Liver (tissue), 9 donors: Measurements from ENCODE around the gene SPI1. TPM values are rescaled to one million over a fixed set of nuclear protein-coding genes. Genes with fewer than 3 reads are reported as not detected.

Experiments
- DNase-seq: peaks from one replicate; pipeline ENCODE4 v3.0.0-alpha.2; 2017; ENCODE audit warnings: low spot score
- H3K27ac ChIP-seq, 2 donors: one replicate each; pipeline ENCODE4 v1.7.0; 2013; ENCODE audit warnings: inconsistent platforms in 2 of 2, low read length in 2 of 2, control low read depth in 1 of 2, low read depth in 1 of 2, mild to moderate bottlenecking in 1 of 2
- H3K27me3 ChIP-seq, 4 donors: one replicate each; pipeline versions ENCODE4 v1.6.1 to v1.7.0; 2013; ENCODE audit warnings: low read length in 3 of 4, inconsistent platforms in 1 of 4, mild to moderate bottlenecking in 1 of 4, moderate library complexity in 1 of 4; ENCODE audit not compliant: control insufficient read depth in 4 of 4, insufficient read depth in 4 of 4
- H3K36me3 ChIP-seq, 4 donors: one replicate each; pipeline versions ENCODE4 v1.6.1 to v1.7.0; 2013; ENCODE audit warnings: low read length in 3 of 4, mild to moderate bottlenecking in 3 of 4, low read depth in 1 of 4, moderate library complexity in 1 of 4; ENCODE audit not compliant: control insufficient read depth in 4 of 4, insufficient read depth in 3 of 4
- H3K4me1 ChIP-seq, 4 donors: one replicate each; pipeline versions ENCODE4 v1.6.1 to v1.7.0; 2013; ENCODE audit warnings: low read length in 3 of 4, mild to moderate bottlenecking in 3 of 4, moderate library complexity in 1 of 4; ENCODE audit not compliant: control insufficient read depth in 4 of 4, insufficient read depth in 4 of 4
- H3K4me3 ChIP-seq, 3 donors: one replicate each; pipeline versions ENCODE4 v1.6.1 to v1.7.0; 2013; ENCODE audit warnings: low read length in 3 of 3, control low read depth in 1 of 3, low read depth in 1 of 3, mild to moderate bottlenecking in 1 of 3
- H3K9ac ChIP-seq, 2 donors: one replicate each; pipeline ENCODE4 v1.7.0; 2013; ENCODE audit warnings: low read length in 2 of 2, mild to moderate bottlenecking in 2 of 2, moderate library complexity in 2 of 2, control low read depth in 1 of 2, low read depth in 1 of 2
- H3K9me3 ChIP-seq, 4 donors: one replicate each; pipeline versions ENCODE4 v1.6.1 to v1.7.0; 2013; ENCODE audit warnings: low read length in 3 of 4; ENCODE audit not compliant: control insufficient read depth in 4 of 4
- ATF3 ChIP-seq: IDR thresholded peaks from 2 replicates; pipeline ENCODE4 v1.6.1; 2016; ENCODE audit warnings: antibody characterized with exemption
- CTCF ChIP-seq: fragments of 150-350 bp; IDR thresholded peaks from 2 replicates; pipeline ENCODE4 v1.5.1; 2017; ENCODE audit warnings: improper control_type of control experiment, low read depth, low read length; ENCODE audit not compliant: missing input control
- EGR1 ChIP-seq, 2 donors: IDR thresholded peaks; 2 replicates each; pipeline ENCODE4 v1.6.1; 2016 to 2018; ENCODE audit warnings: antibody characterized with exemption in 2 of 2, low read depth in 2 of 2
- FOXA1 ChIP-seq: IDR thresholded peaks from 2 replicates; pipeline ENCODE4 v1.6.1; 2016; ENCODE audit warnings: antibody characterized with exemption
- FOXA2 ChIP-seq: IDR thresholded peaks from 2 replicates; pipeline ENCODE4 v1.6.1; 2016; ENCODE audit warnings: antibody characterized with exemption
- GABPA ChIP-seq, 2 donors: IDR thresholded peaks in 1 of 2; conservative IDR thresholded peaks in 1 of 2; 2 replicates each; pipeline ENCODE4 v1.6.1; 2016; ENCODE audit warnings: antibody characterized with exemption in 2 of 2, mild to moderate bottlenecking in 1 of 2, moderate library complexity in 1 of 2
- HNF4A ChIP-seq, 2 donors: conservative IDR thresholded peaks; 2 replicates each; pipeline ENCODE4 v1.6.1; 2016; ENCODE audit warnings: antibody characterized with exemption in 2 of 2, mild to moderate bottlenecking in 2 of 2
- HNF4G ChIP-seq: IDR thresholded peaks from 2 replicates; pipeline ENCODE4 v1.6.1; 2016; ENCODE audit warnings: antibody characterized with exemption
- JUND ChIP-seq, 2 donors: IDR thresholded peaks; 2 replicates each; pipeline ENCODE4 v1.6.1; 2016; ENCODE audit warnings: antibody characterized with exemption in 2 of 2
- MAX ChIP-seq: IDR thresholded peaks from 2 replicates; pipeline ENCODE4 v1.6.1; 2016; ENCODE audit warnings: antibody characterized with exemption
- NR2F2 ChIP-seq: IDR thresholded peaks from 2 replicates; pipeline ENCODE4 v1.6.1; 2016; ENCODE audit warnings: antibody characterized with exemption
- RAD21 ChIP-seq, 2 donors: IDR thresholded peaks; 2 replicates each; pipeline ENCODE4 v1.6.1; 2016; ENCODE audit warnings: antibody characterized with exemption in 2 of 2, mild to moderate bottlenecking in 2 of 2
- RXRA ChIP-seq, 2 donors: IDR thresholded peaks; 2 replicates each; pipeline ENCODE4 v1.6.1; 2017 to 2018; ENCODE audit warnings: antibody characterized with exemption in 2 of 2, mild to moderate bottlenecking in 1 of 2
- SP1 ChIP-seq: IDR thresholded peaks from 2 replicates; pipeline ENCODE4 v1.6.1; 2018; ENCODE audit warnings: antibody characterized with exemption, mild to moderate bottlenecking
- TAF1 ChIP-seq: conservative IDR thresholded peaks from 2 replicates; pipeline ENCODE4 v1.6.1; 2016; ENCODE audit warnings: antibody characterized with exemption, mild to moderate bottlenecking
- YY1 ChIP-seq: IDR thresholded peaks from 2 replicates; pipeline ENCODE4 v1.6.1; 2016; ENCODE audit warnings: antibody characterized with exemption, mild to moderate bottlenecking
- ZBTB33 ChIP-seq: IDR thresholded peaks from 2 replicates; pipeline ENCODE4 v1.6.1; 2016; ENCODE audit warnings: antibody characterized with exemption
- WGBS: extraction: QIAGEN DNeasy Blood & Tissue Kit; methylation state at CpG from one replicate; pipeline ENCODE4 v1.1.7; 2013; 5-methylcytosine and 5-hydroxymethylcytosine counted together
- polyA plus RNA-seq, 2 donors: library from polyadenylated mRNA; stranded (reverse) in 1 of 2; unstranded in 1 of 2; fragments of 200-250 nt in 1 of 2; fragments of >200 nt in 1 of 2; fragmentation: Nextera tagmentation in 1 of 2; extraction: Ambion mirVana in 1 of 2; gene quantifications; one replicate each; pipeline versions ENCODE4 v1.2.1 to v1.2.3, GENCODE V29; 2013 to 2015
- total RNA-seq, 2 donors: library from RNA; depleted of rRNA; stranded (reverse); fragments of >200 nt; gene quantifications; one replicate each; pipeline ENCODE4 v1.2.3, GENCODE V29; 2014
- donor health status: healthy.
- donor health status: healthy.
- donor health status: healthy.
- donor health status: healthy.
- donor health status: healthy.

The SPI1 gene
- total RNA-seq (10 to 100 TPM; 12.5 to 14.2 TPM), polyA plus RNA-seq (10 to 100 TPM in 1 of 2 donors, 1 to 10 TPM in 1; 2.3 to 14.4 TPM)

- peak within 1 kb of the TSS in 1 of 2 donors; percentile 58 for H3K9ac ChIP-seq
- no peaks in the 10 kb centered on the region for H3K27me3 ChIP-seq
- 73% methylated on average over 31 of the region's 31 CpGs for WGBS
- peaks cover 0 to 3% (median 2%) of the 10 kb centered on the region in 4 donors for H3K4me1 ChIP-seq
- H3K9me3 ChIP-seq = no peaks in the 10 kb centered on the region
- DNase-seq = no peak
- H3K36me3 ChIP-seq = no peaks in the 10 kb centered on the region
- H3K27ac ChIP-seq = peak within 1 kb of the TSS; percentile 72 to 75
- TF ChIP-seq SP1 (no peak), EGR1 (IDR thresholded peaks at IDR 0.05; ENCODE audit: low read depth in 2 of 2) (no peak), JUND (IDR thresholded peaks at IDR 0.05) (no peak), ZBTB33 (no peak), HNF4A (conservative IDR thresholded peaks at IDR 0.05) (no peak), ATF3 (no peak), FOXA1 (no peak), HNF4G (no peak), YY1 (no peak), GABPA (IDR thresholded peaks at IDR 0.05 in 1 of 2, conservative IDR thresholded peaks at IDR 0.05 in 1 of 2) (no peak), RAD21 (IDR thresholded peaks at IDR 0.05) (no peak)
- peak within 1 kb of the TSS; percentile 25 to 39 (median 32) for H3K4me3 ChIP-seq
Observed at GRCh38 chr11:47378010-47378835, at the start of gene SPI1. SPI1 (minus strand) TSS chr11:47378547; CDS start chr11:47378353, 194 bp downstream.

GRCh38 chr11:47426062-47426956 is 48.0 kb upstream of the SPI1 start, which contains the start of gene PSMC3:
PSMC3 (minus strand) TSS chr11:47426439; CDS start chr11:47426279, 160 bp downstream.
- H3K27me3 ChIP-seq = no peaks in the 10 kb centered on the region
- peak within 1 kb of the TSS; percentile 85 to 100 for H3K9ac ChIP-seq
- H3K36me3 ChIP-seq = peaks cover 5 to 25% (median 18%) of the 10 kb centered on the region in 4 donors
- peak within 1 kb of the TSS; percentile 83 to 94 for H3K27ac ChIP-seq
- DNase-seq = peak; percentile 99
- peak within 1 kb of the TSS; percentile 93 to 100 (median 97) for H3K4me3 ChIP-seq
- under 1% methylated on average over 62 of the region's 62 CpGs for WGBS
- peaks cover 4 to 27% (median 21%) of the 10 kb centered on the region in 4 donors for H3K4me1 ChIP-seq
- H3K9me3 ChIP-seq = no peaks in the 10 kb centered on the region
- TF ChIP-seq HNF4G (no peak), FOXA2 (peak; percentile 5), HNF4A (conservative IDR thresholded peaks at IDR 0.05) (peak in 1 of 2 donors; percentile 54), ATF3 (no peak), YY1 (peak; percentile 98), EGR1 (IDR thresholded peaks at IDR 0.05; ENCODE audit: low read depth in 2 of 2) (peak; percentile 30 to 47), JUND (IDR thresholded peaks at IDR 0.05) (peak in 1 of 2 donors; percentile 23), FOXA1 (no peak), TAF1 (peak; percentile 57), NR2F2 (peak; percentile 18), SP1 (peak; percentile 76), MAX (peak; percentile 65), CTCF (no peak), ZBTB33 (peak; percentile 76), GABPA (IDR thresholded peaks at IDR 0.05 in 1 of 2, conservative IDR thresholded peaks at IDR 0.05 in 1 of 2) (peak; percentile 66 to 91), RXRA (IDR thresholded peaks at IDR 0.05) (peak in 1 of 2 donors; percentile 18)
